Measurements from ENCODE around the gene CDH13.

DNA sequence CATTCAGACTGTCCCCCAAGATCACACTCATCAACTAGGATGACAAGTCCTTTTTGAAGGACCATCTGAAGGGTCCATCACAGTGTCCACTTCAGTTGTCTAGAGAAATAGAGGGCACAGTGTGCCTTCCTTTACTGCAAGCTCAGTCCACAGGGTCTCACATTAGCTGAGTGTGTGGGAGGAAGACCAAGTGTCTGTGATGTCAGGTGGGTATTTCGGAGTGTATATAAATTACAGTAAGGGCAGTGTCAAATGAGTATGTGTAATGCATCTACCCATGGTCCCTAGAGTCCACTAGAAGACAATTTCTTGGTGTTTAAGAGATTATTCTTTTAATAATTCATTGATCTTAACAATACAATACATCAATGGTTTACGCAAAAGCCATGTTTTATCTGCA lies 272.2 kb downstream of the CDH13 start:
- TF ChIP-seq, protein P1, sequence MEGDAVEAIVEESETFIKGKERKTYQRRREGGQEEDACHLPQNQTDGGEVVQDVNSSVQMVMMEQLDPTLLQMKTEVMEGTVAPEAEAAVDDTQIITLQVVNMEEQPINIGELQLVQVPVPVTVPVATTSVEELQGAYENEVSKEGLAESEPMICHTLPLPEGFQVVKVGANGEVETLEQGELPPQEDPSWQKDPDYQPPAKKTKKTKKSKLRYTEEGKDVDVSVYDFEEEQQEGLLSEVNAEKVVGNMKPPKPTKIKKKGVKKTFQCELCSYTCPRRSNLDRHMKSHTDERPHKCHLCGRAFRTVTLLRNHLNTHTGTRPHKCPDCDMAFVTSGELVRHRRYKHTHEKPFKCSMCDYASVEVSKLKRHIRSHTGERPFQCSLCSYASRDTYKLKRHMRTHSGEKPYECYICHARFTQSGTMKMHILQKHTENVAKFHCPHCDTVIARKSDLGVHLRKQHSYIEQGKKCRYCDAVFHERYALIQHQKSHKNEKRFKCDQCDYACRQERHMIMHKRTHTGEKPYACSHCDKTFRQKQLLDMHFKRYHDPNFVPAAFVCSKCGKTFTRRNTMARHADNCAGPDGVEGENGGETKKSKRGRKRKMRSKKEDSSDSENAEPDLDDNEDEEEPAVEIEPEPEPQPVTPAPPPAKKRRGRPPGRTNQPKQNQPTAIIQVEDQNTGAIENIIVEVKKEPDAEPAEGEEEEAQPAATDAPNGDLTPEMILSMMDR (IDR thresholded peaks at IDR 0.05; ENCODE audit: low read length), result no peak
- TF ChIP-seq EZH2 (optimal IDR thresholded peaks at IDR 0.05; ENCODE audit: low read depth, low read length), result no peak
